ENCODE measurements around the gene CCDC158. TPM values are rescaled to one million over a fixed set of nuclear protein-coding genes. Genes with fewer than 3 reads are reported as not detected.

CCDC158 gene
- total and polyA plus RNA-seq, 2 donors (not counting 3 experiments of a cell fraction or from before 2014, with no cell fraction given), result not detected

- BruUV-seq (replicated peaks), result no TSS peak
- Histone ChIP-seq H3K4me3 (replicated peaks in 1 of 3; ENCODE audit: insufficient read depth in 1 of 3, low read depth in 1 of 3, low read length in 3 of 3) (no peak overlapping the region), H3K9ac (replicated peaks; ENCODE audit: extremely low read depth, insufficient read depth, low read length) (no peak overlapping the region), H3K27ac (ENCODE audit: insufficient read depth, low read depth, low read length) (no peak overlapping the region), H3K4me1 (ENCODE audit: control insufficient read depth, extremely low read depth, insufficient read depth, low read length) (peaks cover 5% of the 10 kb centered on the region), H3K9me3 (replicated peaks; ENCODE audit: control insufficient read depth, insufficient read depth, low read length) (no peaks in the 10 kb centered on the region), H4K20me1 (replicated peaks; ENCODE audit: control insufficient read depth, extremely low read depth, insufficient read depth, low read length) (no peaks in the 10 kb centered on the region), H3K27me3 (ENCODE audit: control insufficient read depth in 2 of 2, insufficient read depth in 2 of 2, low read length in 2 of 2) (peaks cover 31 to 41% of the 10 kb centered on the region in 2 experiments), H3K36me3 (ENCODE audit: control insufficient read depth in 2 of 2, extremely low read depth in 1 of 2, insufficient read depth in 2 of 2, low read length in 2 of 2) (no peaks in the 10 kb centered on the region), H3K79me2 (ENCODE audit: control insufficient read depth, insufficient read depth, low read length) (no peaks in the 10 kb centered on the region), H2AFZ (ENCODE audit: low read depth, low read length) (no peak overlapping the region), H3K9me1 (replicated peaks; ENCODE audit: control insufficient read depth, extremely low read depth, insufficient read depth, low read length) (no peaks in the 10 kb centered on the region), H3K4me2 (ENCODE audit: insufficient read depth, low read length) (no peak overlapping the region)
- intact Hi-C loops (cut with micrococcal nuclease), result no loop called here
- dilution Hi-C loops (cut with MboI; ENCODE audit: extremely low pct_ligation_motif_present, low sequenced_read_pairs), result no loop called here
- ChIA-PET POLR2A (no interaction called here), CTCF (interaction anchor here (1.6 kb wide), 1 partner anchor 61 kb away, joined by 10 read pairs; no protein-coding TSS in a partner anchor)
- FAIRE-seq (no peak), DNase-seq (ENCODE audit: low read depth, low spot score) (no peak)
- TF ChIP-seq MYC (IDR thresholded peaks at IDR 0.05; ENCODE audit: low read depth, low read length) (no peak), POLR2A (IDR thresholded peaks at IDR 0.05; ENCODE audit: low read depth, low read length) (no peak), CTCF (IDR thresholded peaks at IDR 0.05; ENCODE audit: extremely low read depth in 1 of 2, insufficient read depth in 1 of 2, low read depth in 1 of 2, low read length in 2 of 2) (no peak), EZH2 (IDR thresholded peaks at IDR 0.05; ENCODE audit: borderline replicate concordance, low read depth, low read length, severe bottlenecking) (no peak), JUN (IDR thresholded peaks at IDR 0.05; ENCODE audit: borderline replicate concordance, insufficient read depth, insufficient read length, low read depth) (no peak), POLR2AphosphoS5 (IDR thresholded peaks at IDR 0.05; ENCODE audit: insufficient read depth, low read depth, low read length) (no peak), FOS (IDR thresholded peaks at IDR 0.05; ENCODE audit: borderline replicate concordance, insufficient read depth, low read length) (no peak), MAX (IDR thresholded peaks at IDR 0.05; ENCODE audit: insufficient read depth, insufficient read length) (no peak), GATA2 (IDR thresholded peaks at IDR 0.05; ENCODE audit: insufficient read depth, insufficient read length, low read depth, low read length) (no peak)
Measured at GRCh38 chr4:76443376-76443775, 22.4 kb upstream of the CCDC158 start.

Measured in endothelial cell of umbilical vein (primary cell).